Measurements from ENCODE around the gene DNAJB5. TPM values are rescaled to one million over a fixed set of nuclear protein-coding genes. Genes with fewer than 3 reads are reported as not detected.

DNAJB5 gene
- total RNA-seq, 1 donor from 2014 or later: 3.9 TPM

GRCh38 chr9:34983209-34983608 lies 6.3 kb upstream of the DNAJB5 start:
- intact Hi-C loops (cut with micrococcal nuclease): loop anchor here (1.0 to 10.0 kb wide), 2 partner anchors 21 to 1162 kb away; no protein-coding TSS in a partner anchor

GRCh38 chr9:34984049-34984448 lies 5.5 kb upstream of the DNAJB5 start:
- intact Hi-C loops (cut with micrococcal nuclease): loop anchor here (10.0 kb wide), 1 partner anchor 1161 kb away; no protein-coding TSS in a partner anchor

- intact Hi-C loops (cut with micrococcal nuclease): loop anchor here (1.0 to 10.0 kb wide), 11 partner anchors 67 to 1983 kb away; partner anchors contain the start of genes APTX, CCDC107, DNAI1 and FAM219A
These were observed 4.1 kb upstream of the DNAJB5 start for GRCh38 chr9:34985311-34985899.

- intact Hi-C loops (cut with micrococcal nuclease): loop anchor here (5.0 to 10.0 kb wide), 7 partner anchors 66 to 1984 kb away; partner anchors contain the start of genes APTX, CCDC107, DNAI1 and FAM219A
These were observed 3.0 kb upstream of the DNAJB5 start for GRCh38 chr9:34986540-34987047.

GRCh38 chr9:34987160-34987901 lies 2.2 kb upstream of the DNAJB5 start:
- intact Hi-C loops (cut with micrococcal nuclease): loop anchor here (5.0 to 10.0 kb wide), 7 partner anchors 65 to 1985 kb away; partner anchors contain the start of genes APTX, CCDC107, DNAI1 and FAM219A

- intact Hi-C loops (cut with micrococcal nuclease): loop anchor here (1.0 to 10.0 kb wide), 24 partner anchors 48 to 1986 kb away; partner anchors contain the start of genes APTX, CCDC107, CREB3 and DNAI1
These were observed 1.1 kb upstream of the DNAJB5 start for GRCh38 chr9:34988218-34989002.

- intact Hi-C loops (cut with micrococcal nuclease): loop anchor here (1.0 to 10.0 kb wide), 24 partner anchors 46 to 1988 kb away; partner anchors contain the start of genes APTX, CCDC107, CREB3 and DNAI1
These were observed 546 bp downstream of the DNAJB5 start for GRCh38 chr9:34989946-34990635.

- intact Hi-C loops (cut with micrococcal nuclease): no loop called here
These were observed 1.5 kb downstream of the DNAJB5 start for GRCh38 chr9:34990908-34991606.

- intact Hi-C loops (cut with micrococcal nuclease): no loop called here
These were observed 2.2 kb downstream of the DNAJB5 start for GRCh38 chr9:34991607-34992375.

GRCh38 chr9:34992376-34992951 lies 2.9 kb downstream of the DNAJB5 start:
- intact Hi-C loops (cut with micrococcal nuclease): no loop called here

- intact Hi-C loops (cut with micrococcal nuclease): no loop called here
These were observed 4.1 kb downstream of the DNAJB5 start for GRCh38 chr9:34993502-34994259.

GRCh38 chr9:34994260-34994899 lies 4.8 kb downstream of the DNAJB5 start:
- intact Hi-C loops (cut with micrococcal nuclease): no loop called here

- intact Hi-C loops (cut with micrococcal nuclease): no loop called here
These were observed 5.5 kb downstream of the DNAJB5 start for GRCh38 chr9:34994900-34995669.

GRCh38 chr9:34995670-34996060 lies 6.1 kb downstream of the DNAJB5 start:
- intact Hi-C loops (cut with micrococcal nuclease): no loop called here

GRCh38 chr9:34996181-34996904 lies 6.8 kb downstream of the DNAJB5 start:
- intact Hi-C loops (cut with micrococcal nuclease): no loop called here

GRCh38 chr9:34996905-34997279 lies 7.3 kb downstream of the DNAJB5 start:
- intact Hi-C loops (cut with micrococcal nuclease): no loop called here

Data from T-helper 1 cell treated with Interleukin-12 subunit alpha and Interleukin-12 subunit beta and Interleukin-4 antibody, amounts not matched to agents 30 ng/mL and 1 ng/mL, for 36 hours (primary cell).